Measurements from ENCODE around the gene CLEC2L. TPM values are rescaled to one million over a fixed set of nuclear protein-coding genes. Genes with fewer than 3 reads are reported as not detected.

Gene CLEC2L
- total and polyA plus RNA-seq, 2 of the 8 experiments (the other 6 are each of a cell fraction or from before 2014, with no cell fraction given): 0.20 to 1.9 TPM

DNA sequence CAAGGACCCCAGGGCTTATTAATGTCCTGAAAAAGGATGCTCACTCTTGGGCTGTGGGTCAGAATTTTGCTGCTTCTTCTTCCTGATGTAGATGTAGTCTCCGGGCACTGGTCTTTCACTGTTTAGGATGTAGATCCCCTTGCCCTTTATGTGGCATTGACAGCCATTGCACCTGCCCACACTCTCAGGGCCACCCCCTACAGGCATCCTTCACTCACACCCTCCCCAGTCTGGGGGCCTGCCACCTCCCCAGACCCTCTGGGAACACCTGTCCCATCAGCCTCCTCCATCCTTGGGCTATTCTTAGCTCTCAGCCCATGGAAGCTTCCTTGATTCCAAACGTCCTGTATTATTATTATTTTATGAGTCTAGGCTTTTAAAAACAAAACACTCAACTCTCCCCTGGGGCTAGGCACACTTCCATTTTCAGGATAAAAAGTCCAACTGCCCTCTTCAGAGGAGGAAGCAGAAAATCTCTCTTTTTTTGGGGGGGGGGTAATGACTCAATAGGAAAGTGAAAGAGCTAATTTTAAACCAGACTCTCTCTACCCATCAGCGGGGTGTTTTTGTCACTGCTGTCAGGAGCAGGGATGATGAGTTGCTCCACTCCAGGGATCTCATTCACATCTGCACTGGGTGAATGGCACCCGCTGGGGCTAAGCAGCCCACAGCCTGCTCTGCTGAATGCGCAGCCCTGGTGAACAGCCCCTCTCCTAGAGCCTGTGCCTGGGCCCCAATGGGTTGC lies 28.5 kb upstream of the CLEC2L start:
- Histone ChIP-seq H2BK120ac (replicated peaks; ENCODE audit: low read depth, low read length) (no peak overlapping the region), H3K23me2 (ENCODE audit: low read depth, low read length) (no peaks in the 10 kb centered on the region), H3K9me3 (ENCODE audit: insufficient read depth in 2 of 2, low read depth in 1 of 2, low read length in 1 of 2) (no peaks in the 10 kb centered on the region), H3K56ac (replicated peaks; ENCODE audit: insufficient read length, low read depth, low read length) (no peak overlapping the region), H3K4me2 (ENCODE audit: insufficient read depth in 1 of 2, low read depth in 2 of 2, low read length in 2 of 2) (no peak overlapping the region), H3K4me1 (replicated peaks in 1 of 4; ENCODE audit: control insufficient read depth in 3 of 4, insufficient read depth in 4 of 4, low read length in 3 of 4) (no peaks in the 10 kb centered on the region), H4K20me1 (replicated peaks in 1 of 2; ENCODE audit: control insufficient read depth in 1 of 2, insufficient read depth in 2 of 2, low read length in 2 of 2) (no peaks in the 10 kb centered on the region), H3K79me2 (ENCODE audit: control insufficient read depth in 1 of 2, insufficient read depth in 2 of 2, low read length in 2 of 2) (no peaks in the 10 kb centered on the region), H2BK5ac (ENCODE audit: low read depth, low read length) (no peak overlapping the region), H4K91ac (replicated peaks; ENCODE audit: insufficient read length, low read length) (no peak overlapping the region), H2BK12ac (ENCODE audit: low read depth, low read length) (no peak overlapping the region), H2AK5ac (ENCODE audit: low read depth, low read length) (no peak overlapping the region), H3K9ac (replicated peaks in 1 of 4; ENCODE audit: extremely low read depth in 1 of 4, low read depth in 3 of 4, low read length in 3 of 4) (no peak overlapping the region), H4K5ac (ENCODE audit: insufficient read length, low read depth, low read length) (no peak overlapping the region), H2AFZ (ENCODE audit: low read length) (no peak overlapping the region), H3K23ac (ENCODE audit: insufficient read length) (no peak overlapping the region), H3K27me3 (replicated peaks in 1 of 4; ENCODE audit: control insufficient read depth in 3 of 4, extremely low read depth in 1 of 4, insufficient read depth in 3 of 4, low read length in 3 of 4) (peaks cover 0 to 7% (median 5%) of the 10 kb centered on the region in 4 experiments; a peak in 3 of 7 replicates), H3K14ac (ENCODE audit: insufficient read length) (no peak overlapping the region), H4K8ac (ENCODE audit: extremely low read depth, insufficient read depth, low read length) (no peak overlapping the region), H3K18ac (ENCODE audit: extremely low read depth, low read length) (no peak overlapping the region), H3K4ac (replicated peaks; ENCODE audit: insufficient read length, low read depth, low read length) (no peak overlapping the region), H3K36me3 (ENCODE audit: control insufficient read depth in 2 of 4, insufficient read depth in 4 of 4, low read length in 3 of 4) (no peaks in the 10 kb centered on the region), H2BK20ac (ENCODE audit: low read length) (no peak overlapping the region), H2BK15ac (ENCODE audit: low read length) (no peak overlapping the region), H3K27ac (ENCODE audit: low read depth, low read length) (no peak overlapping the region), H3K79me1 (ENCODE audit: low read depth, low read length) (no peaks in the 10 kb centered on the region), H3K4me3 (ENCODE audit: extremely low read depth in 1 of 4, insufficient read depth in 2 of 4, low read depth in 3 of 4, low read length in 4 of 4) (no peak overlapping the region)
- POLR2A ChIA-PET (ENCODE audit: partially characterized antibody): interaction anchor here (1.9 kb wide), 1 partner anchor 12 kb away, joined by 5 read pairs; the partner anchor contains the start of gene KLRG2
- CTCF ChIA-PET (ENCODE audit: partially characterized antibody): interaction anchor here (1.4 to 1.7 kb wide), 4 partner anchors 10 to 123 kb away, joined by 3 to 6 read pairs (median 4); no protein-coding TSS in a partner anchor
- 73% methylated on average over 5 of the region's 5 CpGs; no CpG with 5 or more reads in 1 of the 2 experiments for WGBS, 2 experiments (ENCODE audit: extremely low coverage in 1 of 2, insufficient coverage in 1 of 2, insufficient read length in 1 of 2, insufficient replicate concordance in 2 of 2, low coverage in 1 of 2, low lambda C conversion rate in 2 of 2, missing lambda C conversion rate in 1 of 2)
- FAIRE-seq: no peak
- no peak for DNase-seq (ENCODE audit: low read depth in 1 of 2, low spot score in 2 of 2)
- TF ChIP-seq JUN (IDR thresholded peaks at IDR 0.05; ENCODE audit: low read depth, low read length) (no peak), EZH2 (IDR thresholded peaks at IDR 0.05; ENCODE audit: low read depth, low read length, severe bottlenecking) (no peak), CTBP2 (IDR thresholded peaks at IDR 0.05; ENCODE audit: borderline replicate concordance, insufficient read depth, insufficient read length, low read length) (no peak), EP300 (IDR thresholded peaks at IDR 0.05; ENCODE audit: borderline replicate concordance in 1 of 2, low read depth in 2 of 2, low read length in 2 of 2) (no peak), MAFK (IDR thresholded peaks at IDR 0.05; ENCODE audit: low read depth, low read length) (no peak), CBX5 (IDR thresholded peaks at IDR 0.05; ENCODE audit: low read depth, low read length) (no peak), ASH2L (IDR thresholded peaks at IDR 0.05; ENCODE audit: low read length) (no peak), JUND (IDR thresholded peaks at IDR 0.05; ENCODE audit: low read length) (no peak)
- TF ChIP-seq, protein P1, sequence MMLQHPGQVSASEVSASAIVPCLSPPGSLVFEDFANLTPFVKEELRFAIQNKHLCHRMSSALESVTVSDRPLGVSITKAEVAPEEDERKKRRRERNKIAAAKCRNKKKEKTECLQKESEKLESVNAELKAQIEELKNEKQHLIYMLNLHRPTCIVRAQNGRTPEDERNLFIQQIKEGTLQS (IDR thresholded peaks at IDR 0.05; ENCODE audit: insufficient read depth, low read depth, low read length): no peak

All from H1 (cell line).